WTC11 (cell line): ENCODE data around the gene METTL22. TPM values are rescaled to one million over a fixed set of nuclear protein-coding genes. Genes with fewer than 3 reads are reported as not detected.

ENCODE experiments used
- ATAC-seq: fragments of 200-7000 bp; cut with Tn5 transposase; 2 replicates; pipeline ENCODE4 v1.10.0; 2021; ENCODE audit warnings: mild to moderate bottlenecking, moderate library complexity
- CTCF ChIA-PET: fragments of 300-600 bp; sonication (Branson Sonifier 250); formaldehyde crosslinking; loops from one replicate; lab custom pipeline; 2021; ENCODE audit warnings: antibody characterized with exemption; lab: Charles Lee
- POLR2A ChIA-PET: fragments of 350-600 bp; sonication (Branson Sonifier 250); formaldehyde crosslinking; loops from one replicate; lab custom pipeline; 2021; ENCODE audit warnings: antibody characterized with exemption; lab: Charles Lee
- DNase-seq: peaks from one replicate; pipeline ENCODE4 v3.0.0; 2021; ENCODE audit warnings: low spot score
- H3K27ac Mint-ChIP-seq: 2 replicates; pipeline ENCODE4 v1.8.0; 2021; ENCODE audit warnings: mixed read lengths
- H3K27me3 Mint-ChIP-seq: 2 replicates; pipeline ENCODE4 v1.8.0; 2021; ENCODE audit warnings: low read depth, mild to moderate bottlenecking, moderate library complexity, mixed read lengths
- H3K36me3 Mint-ChIP-seq: 2 replicates; pipeline ENCODE4 v1.8.0; 2021; ENCODE audit warnings: mixed read lengths
- H3K4me1 Mint-ChIP-seq: 2 replicates; pipeline ENCODE4 v1.8.0; 2022; ENCODE audit warnings: mixed read lengths
- H3K4me3 Mint-ChIP-seq: 2 replicates; pipeline ENCODE4 v1.8.0; 2021; ENCODE audit warnings: mild to moderate bottlenecking, moderate library complexity, mixed read lengths
- H3K9me3 Mint-ChIP-seq: 2 replicates; pipeline ENCODE4 v1.8.0; 2021; ENCODE audit warnings: mixed read lengths
- ATF1 ChIP-seq: sonication (generic); formaldehyde crosslinking; IDR thresholded peaks from 2 replicates; pipeline ENCODE4 v1.8.1; 2023; ENCODE audit warnings: mild to moderate bottlenecking, moderate library complexity, missing genetic modification reagents
- CDX4 ChIP-seq: fragments of 250-450 bp; sonication (Bioruptor Pico); IDR thresholded peaks from 2 replicates; pipeline ENCODE4 v1.9.0; 2021; ENCODE audit warnings: moderate library complexity, mild to moderate bottlenecking, inconsistent platforms, borderline replicate concordance
- CREB1 ChIP-seq: sonication (generic); formaldehyde crosslinking; IDR thresholded peaks from 2 replicates; pipeline ENCODE4 v1.8.0; 2023; ENCODE audit warnings: mild to moderate bottlenecking, missing genetic modification reagents
- EMX1 ChIP-seq: fragments of 250-450 bp; sonication (Bioruptor Pico); IDR thresholded peaks from 2 replicates; pipeline ENCODE4 v1.8.0; 2021; ENCODE audit warnings: mild to moderate bottlenecking
- KAT7 ChIP-seq: sonication (generic); formaldehyde crosslinking; IDR thresholded peaks from 2 replicates; pipeline ENCODE4 v1.8.1; 2023; ENCODE audit warnings: missing genetic modification reagents, mild to moderate bottlenecking, borderline replicate concordance
- MYBL2 ChIP-seq: sonication (generic); formaldehyde crosslinking; IDR thresholded peaks from 2 replicates; pipeline ENCODE4 v1.8.1; 2023; ENCODE audit warnings: mild to moderate bottlenecking, moderate library complexity, missing genetic modification reagents
- NFATC4 ChIP-seq: fragments of 250-450 bp; sonication (Bioruptor Pico); IDR thresholded peaks from 2 replicates; pipeline ENCODE4 v1.9.0; 2021; ENCODE audit warnings: mild to moderate bottlenecking
- OVOL2 ChIP-seq: fragments of 250-450 bp; sonication (Bioruptor Pico); IDR thresholded peaks from 2 replicates; pipeline ENCODE4 v1.9.0; 2021; ENCODE audit warnings: mild to moderate bottlenecking, borderline replicate concordance
- SMAD4 ChIP-seq: sonication (generic); formaldehyde crosslinking; IDR thresholded peaks from 2 replicates; pipeline ENCODE4 v1.8.0; 2022; ENCODE audit warnings: mild to moderate bottlenecking, missing genetic modification reagents
- ZNF425 ChIP-seq: fragments of 250-450 bp; sonication (Bioruptor Pico); conservative IDR thresholded peaks from 2 replicates; pipeline ENCODE4 v1.9.0; 2021; ENCODE audit warnings: mild to moderate bottlenecking
- ZNF512 ChIP-seq: sonication (generic); formaldehyde crosslinking; IDR thresholded peaks from 2 replicates; pipeline ENCODE4 v1.8.1; 2022; ENCODE audit warnings: missing genetic modification reagents, borderline replicate concordance
- ZNF671 ChIP-seq: fragments of 250-450 bp; sonication (Bioruptor Pico); IDR thresholded peaks from 2 replicates; pipeline ENCODE4 v1.8.0; 2021; ENCODE audit warnings: mild to moderate bottlenecking
- total RNA-seq: library from RNA; stranded (reverse); gene quantifications from 3 replicates; pipeline ENCODE4 v1.2.3, GENCODE V29; 2021
- TF ChIP-seq, protein P1 (sequence below): sonication (generic); formaldehyde crosslinking; IDR thresholded peaks from 2 replicates; pipeline ENCODE4 v1.8.1; 2022; ENCODE audit warnings: low read depth, mild to moderate bottlenecking, moderate library complexity, missing genetic modification reagents, borderline replicate concordance
- TF ChIP-seq, protein P2 (sequence below): fragments of 250-450 bp; sonication (Bioruptor Pico); IDR thresholded peaks from 2 replicates; pipeline ENCODE4 v1.8.0; 2021; ENCODE audit warnings: mild to moderate bottlenecking
- TF ChIP-seq, protein P3 (sequence below): sonication (generic); formaldehyde crosslinking; IDR thresholded peaks from 2 replicates; pipeline ENCODE4 v1.8.1; 2023; ENCODE audit warnings: mild to moderate bottlenecking, missing genetic modification reagents
- TF ChIP-seq, protein P4 (sequence below): sonication (generic); formaldehyde crosslinking; IDR thresholded peaks from 2 replicates; pipeline ENCODE4 v1.8.0; 2022; ENCODE audit warnings: mild to moderate bottlenecking, missing genetic modification reagents
- TF ChIP-seq, protein P5 (sequence below): sonication (generic); formaldehyde crosslinking; IDR thresholded peaks from 2 replicates; pipeline ENCODE4 v1.8.0; 2022; ENCODE audit warnings: mild to moderate bottlenecking, missing genetic modification reagents

The METTL22 gene
- total RNA-seq, 1 experiment from 2014 or later, result 82.0 TPM

DNA sequence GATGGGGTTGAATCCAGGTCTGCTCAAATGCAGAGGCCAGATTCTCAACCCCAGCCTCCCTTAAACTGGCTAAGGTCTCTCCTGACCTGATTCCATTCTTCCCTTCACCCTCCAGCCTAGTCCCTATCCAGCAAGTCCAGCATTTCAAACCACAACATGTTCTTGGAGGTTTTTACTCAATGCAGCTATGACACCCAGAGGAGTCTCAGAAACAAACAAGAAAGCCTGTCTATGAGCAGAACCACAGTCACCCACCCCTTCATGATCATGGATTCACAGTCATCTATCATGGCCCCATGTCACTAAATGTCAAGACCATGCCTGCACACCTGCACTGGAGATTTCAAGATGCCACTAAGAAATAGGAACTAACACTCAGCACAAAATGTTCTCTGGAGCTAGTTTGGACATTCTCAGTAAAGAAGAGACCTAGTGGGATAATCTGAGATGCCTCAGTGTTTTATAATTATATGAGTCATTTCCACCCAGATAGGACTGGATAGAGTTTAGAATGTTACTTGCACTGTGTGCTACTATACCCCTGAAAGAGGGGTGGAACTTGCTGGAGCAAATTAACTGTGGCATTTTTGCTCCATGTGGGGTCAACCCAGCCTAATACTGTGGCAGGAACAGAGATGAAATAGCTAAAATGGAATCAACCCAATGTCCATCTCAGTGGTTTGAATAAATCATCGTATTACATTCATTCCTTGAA is 9.5 kb upstream of the METTL22 start:
- Mint-ChIP-seq H3K4me3 (no peak overlapping the region), H3K36me3 (no peaks in the 10 kb centered on the region), H3K27ac (no peak overlapping the region), H3K27me3 (peaks cover 11% of the 10 kb centered on the region), H3K9me3 (no peaks in the 10 kb centered on the region), H3K4me1 (peaks cover 3% of the 10 kb centered on the region)
- TF ChIP-seq, protein P1, sequence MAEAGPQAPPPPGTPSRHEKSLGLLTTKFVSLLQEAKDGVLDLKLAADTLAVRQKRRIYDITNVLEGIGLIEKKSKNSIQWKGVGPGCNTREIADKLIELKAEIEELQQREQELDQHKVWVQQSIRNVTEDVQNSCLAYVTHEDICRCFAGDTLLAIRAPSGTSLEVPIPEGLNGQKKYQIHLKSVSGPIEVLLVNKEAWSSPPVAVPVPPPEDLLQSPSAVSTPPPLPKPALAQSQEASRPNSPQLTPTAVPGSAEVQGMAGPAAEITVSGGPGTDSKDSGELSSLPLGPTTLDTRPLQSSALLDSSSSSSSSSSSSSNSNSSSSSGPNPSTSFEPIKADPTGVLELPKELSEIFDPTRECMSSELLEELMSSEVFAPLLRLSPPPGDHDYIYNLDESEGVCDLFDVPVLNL, result no peak
- no peak for TF ChIP-seq MYBL2 (CRISPR knock-in tag)
- TF ChIP-seq, protein P2, sequence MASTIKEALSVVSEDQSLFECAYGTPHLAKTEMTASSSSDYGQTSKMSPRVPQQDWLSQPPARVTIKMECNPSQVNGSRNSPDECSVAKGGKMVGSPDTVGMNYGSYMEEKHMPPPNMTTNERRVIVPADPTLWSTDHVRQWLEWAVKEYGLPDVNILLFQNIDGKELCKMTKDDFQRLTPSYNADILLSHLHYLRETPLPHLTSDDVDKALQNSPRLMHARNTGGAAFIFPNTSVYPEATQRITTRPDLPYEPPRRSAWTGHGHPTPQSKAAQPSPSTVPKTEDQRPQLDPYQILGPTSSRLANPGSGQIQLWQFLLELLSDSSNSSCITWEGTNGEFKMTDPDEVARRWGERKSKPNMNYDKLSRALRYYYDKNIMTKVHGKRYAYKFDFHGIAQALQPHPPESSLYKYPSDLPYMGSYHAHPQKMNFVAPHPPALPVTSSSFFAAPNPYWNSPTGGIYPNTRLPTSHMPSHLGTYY (CRISPR knock-in tag), result no peak
- TF ChIP-seq ZNF512 (CRISPR knock-in tag), result no peak
- no peak for TF ChIP-seq ZNF671
- no peak for TF ChIP-seq ATF1 (CRISPR knock-in tag)
- no peak for TF ChIP-seq CDX4 (CRISPR knock-in tag)
- no peak for TF ChIP-seq SMAD4
- TF ChIP-seq OVOL2 (CRISPR knock-in tag), result no peak
- no peak for TF ChIP-seq NFATC4 (CRISPR knock-in tag)
- TF ChIP-seq CREB1 (CRISPR knock-in tag), result no peak
- TF ChIP-seq, protein P3, sequence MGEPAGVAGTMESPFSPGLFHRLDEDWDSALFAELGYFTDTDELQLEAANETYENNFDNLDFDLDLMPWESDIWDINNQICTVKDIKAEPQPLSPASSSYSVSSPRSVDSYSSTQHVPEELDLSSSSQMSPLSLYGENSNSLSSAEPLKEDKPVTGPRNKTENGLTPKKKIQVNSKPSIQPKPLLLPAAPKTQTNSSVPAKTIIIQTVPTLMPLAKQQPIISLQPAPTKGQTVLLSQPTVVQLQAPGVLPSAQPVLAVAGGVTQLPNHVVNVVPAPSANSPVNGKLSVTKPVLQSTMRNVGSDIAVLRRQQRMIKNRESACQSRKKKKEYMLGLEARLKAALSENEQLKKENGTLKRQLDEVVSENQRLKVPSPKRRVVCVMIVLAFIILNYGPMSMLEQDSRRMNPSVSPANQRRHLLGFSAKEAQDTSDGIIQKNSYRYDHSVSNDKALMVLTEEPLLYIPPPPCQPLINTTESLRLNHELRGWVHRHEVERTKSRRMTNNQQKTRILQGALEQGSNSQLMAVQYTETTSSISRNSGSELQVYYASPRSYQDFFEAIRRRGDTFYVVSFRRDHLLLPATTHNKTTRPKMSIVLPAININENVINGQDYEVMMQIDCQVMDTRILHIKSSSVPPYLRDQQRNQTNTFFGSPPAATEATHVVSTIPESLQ (CRISPR knock-in tag), result no peak
- TF ChIP-seq, protein P4, sequence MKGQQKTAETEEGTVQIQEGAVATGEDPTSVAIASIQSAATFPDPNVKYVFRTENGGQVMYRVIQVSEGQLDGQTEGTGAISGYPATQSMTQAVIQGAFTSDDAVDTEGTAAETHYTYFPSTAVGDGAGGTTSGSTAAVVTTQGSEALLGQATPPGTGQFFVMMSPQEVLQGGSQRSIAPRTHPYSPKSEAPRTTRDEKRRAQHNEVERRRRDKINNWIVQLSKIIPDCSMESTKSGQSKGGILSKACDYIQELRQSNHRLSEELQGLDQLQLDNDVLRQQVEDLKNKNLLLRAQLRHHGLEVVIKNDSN, result no peak
- no peak for TF ChIP-seq KAT7
- TF ChIP-seq, protein P5, sequence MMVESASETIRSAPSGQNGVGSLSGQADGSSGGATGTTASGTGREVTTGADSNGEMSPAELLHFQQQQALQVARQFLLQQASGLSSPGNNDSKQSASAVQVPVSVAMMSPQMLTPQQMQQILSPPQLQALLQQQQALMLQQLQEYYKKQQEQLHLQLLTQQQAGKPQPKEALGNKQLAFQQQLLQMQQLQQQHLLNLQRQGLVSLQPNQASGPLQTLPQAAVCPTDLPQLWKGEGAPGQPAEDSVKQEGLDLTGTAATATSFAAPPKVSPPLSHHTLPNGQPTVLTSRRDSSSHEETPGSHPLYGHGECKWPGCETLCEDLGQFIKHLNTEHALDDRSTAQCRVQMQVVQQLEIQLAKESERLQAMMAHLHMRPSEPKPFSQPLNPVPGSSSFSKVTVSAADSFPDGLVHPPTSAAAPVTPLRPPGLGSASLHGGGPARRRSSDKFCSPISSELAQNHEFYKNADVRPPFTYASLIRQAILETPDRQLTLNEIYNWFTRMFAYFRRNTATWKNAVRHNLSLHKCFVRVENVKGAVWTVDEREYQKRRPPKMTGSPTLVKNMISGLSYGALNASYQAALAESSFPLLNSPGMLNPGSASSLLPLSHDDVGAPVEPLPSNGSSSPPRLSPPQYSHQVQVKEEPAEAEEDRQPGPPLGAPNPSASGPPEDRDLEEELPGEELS (CRISPR knock-in tag), result no peak
- no peak for TF ChIP-seq EMX1 (CRISPR knock-in tag)
- TF ChIP-seq ZNF425 (CRISPR knock-in tag), result no peak
- ATAC-seq, result no peak
- POLR2A ChIA-PET, result no interaction called here
- CTCF ChIA-PET, result no interaction called here
- no peak for DNase-seq
